MM.1S (cell line): Measurements from ENCODE around the gene TPSAB1.

ENCODE experiments used
- CTCF ChIP-seq: fragments of 300-600 bp; sonication (generic); IDR thresholded peaks from 2 replicates; pipeline ENCODE4 v1.5.1; 2016; ENCODE audit warnings: antibody characterized with exemption, low read length, mixed read lengths
- EZH2 ChIP-seq: fragments of 300-600 bp; sonication (generic); optimal IDR thresholded peaks from 2 replicates; pipeline ENCODE3; 2017; ENCODE audit warnings: low read depth, mild to moderate bottlenecking, antibody characterized with exemption, low read length, mixed read lengths
- EZH2phosphoT487 ChIP-seq: fragments of 300-600 bp; sonication (generic); IDR thresholded peaks from 2 replicates; pipeline ENCODE4 v1.6.1; 2018; ENCODE audit warnings: antibody characterized with exemption, low read length

GRCh38 chr16:1286513-1287094, 46.1 kb downstream of the TPSAB1 start:
- no peak for TF ChIP-seq CTCF
- TF ChIP-seq EZH2: no peak
- TF ChIP-seq EZH2phosphoT487: no peak
